CD4-positive, CD25-positive, alpha-beta regulatory T cell (primary cell): ENCODE data around the gene PTPRT. TPM values are rescaled to one million over a fixed set of nuclear protein-coding genes. Genes with fewer than 3 reads are reported as not detected.

Source experiments
- ATAC-seq, 2 donors: fragments of 150-1000 bp; cut with Tn5 transposase; one replicate each; pipeline ENCODE4 v1.10.0; 2021; ENCODE audit warnings: low read depth in 2 of 2, moderate number of reproducible peaks in 2 of 2, moderate library complexity in 1 of 2
- DNase-seq, 3 donors: peaks; one replicate each; pipeline versions ENCODE4 v3.0.0 to v3.0.0-alpha.2; 2012 to 2022; ENCODE audit warnings: mixed read lengths in 1 of 3
- H3K27ac ChIP-seq: one replicate; pipeline ENCODE4 v1.7.0; 2013; ENCODE audit warnings: mild to moderate bottlenecking, low read length; ENCODE audit not compliant: insufficient read depth, poor library complexity, severe bottlenecking
- H3K27me3 ChIP-seq: one replicate; pipeline ENCODE4 v1.7.0; 2013; ENCODE audit warnings: low read length; ENCODE audit not compliant: control insufficient read depth, insufficient read depth
- H3K36me3 ChIP-seq: one replicate; pipeline ENCODE4 v1.7.0; 2013; ENCODE audit warnings: mild to moderate bottlenecking, low read length, moderate library complexity; ENCODE audit not compliant: control insufficient read depth, insufficient read depth
- H3K4me1 ChIP-seq: 2 replicates; pipeline ENCODE4 v1.7.0; 2013; ENCODE audit warnings: mild to moderate bottlenecking, low read length; ENCODE audit not compliant: insufficient read depth, control insufficient read depth, poor library complexity, severe bottlenecking
- H3K4me3 ChIP-seq: one replicate; pipeline ENCODE4 v1.7.0; 2013; ENCODE audit warnings: low read depth, mild to moderate bottlenecking, low read length, moderate library complexity
- H3K9me3 ChIP-seq, 2 experiments: 1 replicate in 1 of 2; 2 replicates in 1 of 2; pipeline ENCODE4 v1.7.0; 2013; ENCODE audit warnings: low read length in 2 of 2, mild to moderate bottlenecking in 1 of 2, moderate library complexity in 1 of 2; ENCODE audit not compliant: control insufficient read depth in 2 of 2
- H3K27ac Mint-ChIP-seq, 3 donors: one replicate each; pipeline ENCODE4 v1.8.0; 2020 to 2022; ENCODE audit warnings: mild to moderate bottlenecking in 3 of 3, mixed read lengths in 3 of 3, moderate library complexity in 2 of 3
- H3K27me3 Mint-ChIP-seq: one replicate; pipeline ENCODE4 v1.8.0; 2022; ENCODE audit warnings: mild to moderate bottlenecking, mixed read lengths
- H3K36me3 Mint-ChIP-seq: one replicate; pipeline ENCODE4 v1.8.0; 2020; ENCODE audit warnings: mixed read lengths
- H3K4me1 Mint-ChIP-seq, 4 donors: one replicate each; pipeline ENCODE4 v1.8.0; 2020 to 2022; ENCODE audit warnings: mixed read lengths in 4 of 4, mild to moderate bottlenecking in 1 of 4
- H3K4me3 Mint-ChIP-seq, 4 donors: one replicate each; pipeline ENCODE4 v1.8.0; 2020 to 2022; ENCODE audit warnings: mild to moderate bottlenecking in 4 of 4, mixed read lengths in 4 of 4, moderate library complexity in 3 of 4
- H3K9me3 Mint-ChIP-seq, 7 donors: one replicate each; pipeline ENCODE4 v1.8.0; 2020 to 2022; ENCODE audit warnings: mixed read lengths in 7 of 7, mild to moderate bottlenecking in 3 of 7, moderate library complexity in 2 of 7
- polyA plus RNA-seq, 4 donors: library from polyadenylated mRNA; unstranded; fragments of 300-500 nt; fragmentation: Illumina TruSeq; gene quantifications; one replicate each; pipeline ENCODE4 v1.2.3, GENCODE V29; 2021
- total RNA-seq: library from RNA; stranded (reverse); gene quantifications from one replicate; pipeline ENCODE4 v1.2.3, GENCODE V29; 2022

The PTPRT gene
- total and polyA plus RNA-seq, 5 donors from 2014 or later: not detected

- peaks cover 0 to 4% (median 0%) of the 10 kb centered on the region in 7 donors for H3K9me3 Mint-ChIP-seq
- H3K27ac Mint-ChIP-seq: no peak overlapping the region
- Histone ChIP-seq H3K27me3 (no peaks in the 10 kb centered on the region), H3K4me3 (no peak overlapping the region), H3K4me1 (no peaks in the 10 kb centered on the region), H3K9me3 (no peaks in the 10 kb centered on the region), H3K27ac (no peak overlapping the region), H3K36me3 (no peaks in the 10 kb centered on the region)
- no peaks in the 10 kb centered on the region for H3K4me1 Mint-ChIP-seq
- DNase-seq (no peak), ATAC-seq (no peak)
- no peaks in the 10 kb centered on the region for H3K36me3 Mint-ChIP-seq
- no peak overlapping the region for H3K4me3 Mint-ChIP-seq
- H3K27me3 Mint-ChIP-seq: peaks cover 5% of the 10 kb centered on the region
Measured at GRCh38 chr20:42589976-42590639, 599.6 kb downstream of the PTPRT start.

GRCh38 chr20:42588847-42589246, 600.9 kb downstream of the PTPRT start:
- ATAC-seq (no peak), DNase-seq (no peak)
- Histone ChIP-seq H3K27me3 (no peaks in the 10 kb centered on the region), H3K36me3 (no peaks in the 10 kb centered on the region), H3K4me3 (no peak overlapping the region), H3K4me1 (no peaks in the 10 kb centered on the region), H3K9me3 (no peaks in the 10 kb centered on the region), H3K27ac (no peak overlapping the region)
- no peaks in the 10 kb centered on the region for H3K4me1 Mint-ChIP-seq
- no peaks in the 10 kb centered on the region for H3K36me3 Mint-ChIP-seq
- peaks cover 0 to 6% (median 0%) of the 10 kb centered on the region in 7 donors for H3K9me3 Mint-ChIP-seq
- H3K4me3 Mint-ChIP-seq: no peak overlapping the region
- H3K27ac Mint-ChIP-seq: no peak overlapping the region
- peaks cover 5% of the 10 kb centered on the region for H3K27me3 Mint-ChIP-seq

- no peak overlapping the region for H3K27ac Mint-ChIP-seq
- no peak for DNase-seq
- Histone ChIP-seq H3K4me3 (no peak overlapping the region), H3K36me3 (no peaks in the 10 kb centered on the region), H3K9me3 (no peaks in the 10 kb centered on the region), H3K27me3 (no peaks in the 10 kb centered on the region), H3K4me1 (no peaks in the 10 kb centered on the region), H3K27ac (no peak overlapping the region)
- H3K4me3 Mint-ChIP-seq: no peak overlapping the region
- no peak for ATAC-seq
- peaks cover 5% of the 10 kb centered on the region for H3K27me3 Mint-ChIP-seq
- no peaks in the 10 kb centered on the region for H3K36me3 Mint-ChIP-seq
- H3K4me1 Mint-ChIP-seq: no peaks in the 10 kb centered on the region
- peaks cover 0 to 5% (median 0%) of the 10 kb centered on the region in 7 donors for H3K9me3 Mint-ChIP-seq
Measured at GRCh38 chr20:42587427-42587826, 602.3 kb downstream of the PTPRT start.

GRCh38 chr20:42581311-42581710, 608.4 kb downstream of the PTPRT start:
- DNase-seq (no peak), ATAC-seq (no peak)
- no peak overlapping the region for H3K27ac Mint-ChIP-seq
- H3K27me3 Mint-ChIP-seq: no peaks in the 10 kb centered on the region
- no peak overlapping the region for H3K4me3 Mint-ChIP-seq
- no peaks in the 10 kb centered on the region for H3K4me1 ChIP-seq
- H3K27ac ChIP-seq: no peak overlapping the region
- no peaks in the 10 kb centered on the region for H3K4me1 Mint-ChIP-seq
- no peaks in the 10 kb centered on the region for H3K27me3 ChIP-seq
- H3K4me3 ChIP-seq: no peak overlapping the region
- no peaks in the 10 kb centered on the region for H3K9me3 ChIP-seq
- no peaks in the 10 kb centered on the region for H3K36me3 Mint-ChIP-seq
- H3K36me3 ChIP-seq: no peaks in the 10 kb centered on the region
- peaks cover 0 to 8% (median 2%) of the 10 kb centered on the region in 7 donors for H3K9me3 Mint-ChIP-seq

GRCh38 chr20:42576167-42576566, 613.5 kb downstream of the PTPRT start:
- Histone ChIP-seq H3K27ac (no peak overlapping the region), H3K36me3 (no peaks in the 10 kb centered on the region), H3K4me1 (no peaks in the 10 kb centered on the region), H3K9me3 (no peaks in the 10 kb centered on the region), H3K27me3 (no peaks in the 10 kb centered on the region), H3K4me3 (no peak overlapping the region)
- Mint-ChIP-seq H3K4me3 (no peak overlapping the region), H3K36me3 (no peaks in the 10 kb centered on the region), H3K4me1 (no peaks in the 10 kb centered on the region), H3K9me3 (peaks cover 0 to 9% (median 2%) of the 10 kb centered on the region in 7 donors), H3K27ac (no peak overlapping the region), H3K27me3 (no peaks in the 10 kb centered on the region)
- no peak for ATAC-seq
- no peak for DNase-seq

- no peaks in the 10 kb centered on the region for H3K9me3 ChIP-seq
- Mint-ChIP-seq H3K4me1 (no peaks in the 10 kb centered on the region), H3K4me3 (no peak overlapping the region), H3K27ac (no peak overlapping the region), H3K9me3 (peaks cover 0 to 9% (median 0%) of the 10 kb centered on the region in 7 donors), H3K27me3 (no peaks in the 10 kb centered on the region), H3K36me3 (no peaks in the 10 kb centered on the region)
- H3K27ac ChIP-seq: no peak overlapping the region
- no peak overlapping the region for H3K4me3 ChIP-seq
- no peaks in the 10 kb centered on the region for H3K4me1 ChIP-seq
- DNase-seq: no peak
- H3K36me3 ChIP-seq: no peaks in the 10 kb centered on the region
- ATAC-seq: no peak
- no peaks in the 10 kb centered on the region for H3K27me3 ChIP-seq
Measured at GRCh38 chr20:42572320-42573016, 617.2 kb downstream of the PTPRT start.

GRCh38 chr20:42567409-42567808, 622.3 kb downstream of the PTPRT start:
- Mint-ChIP-seq H3K4me3 (no peak overlapping the region), H3K36me3 (no peaks in the 10 kb centered on the region), H3K4me1 (no peaks in the 10 kb centered on the region)

More at GRCh38 chr20:42567409-42567808, 622.3 kb downstream of the PTPRT start:
- H3K36me3 ChIP-seq: no peaks in the 10 kb centered on the region
- no peaks in the 10 kb centered on the region for H3K27me3 ChIP-seq
- no peaks in the 10 kb centered on the region for H3K9me3 ChIP-seq
- H3K4me3 ChIP-seq: no peak overlapping the region
- Mint-ChIP-seq H3K27me3 (no peaks in the 10 kb centered on the region), H3K27ac (no peak overlapping the region), H3K9me3 (peaks cover 0 to 14% (median 0%) of the 10 kb centered on the region in 7 donors)
- no peak for ATAC-seq
- H3K27ac ChIP-seq: no peak overlapping the region
- no peak for DNase-seq
- no peaks in the 10 kb centered on the region for H3K4me1 ChIP-seq
